ENCODE measurements around the gene ENDOV. TPM values are rescaled to one million over a fixed set of nuclear protein-coding genes. Genes with fewer than 3 reads are reported as not detected.

The ENDOV gene
- total RNA-seq, 2 donors from 2014 or later = 27.3 to 46.7 TPM

DNA sequence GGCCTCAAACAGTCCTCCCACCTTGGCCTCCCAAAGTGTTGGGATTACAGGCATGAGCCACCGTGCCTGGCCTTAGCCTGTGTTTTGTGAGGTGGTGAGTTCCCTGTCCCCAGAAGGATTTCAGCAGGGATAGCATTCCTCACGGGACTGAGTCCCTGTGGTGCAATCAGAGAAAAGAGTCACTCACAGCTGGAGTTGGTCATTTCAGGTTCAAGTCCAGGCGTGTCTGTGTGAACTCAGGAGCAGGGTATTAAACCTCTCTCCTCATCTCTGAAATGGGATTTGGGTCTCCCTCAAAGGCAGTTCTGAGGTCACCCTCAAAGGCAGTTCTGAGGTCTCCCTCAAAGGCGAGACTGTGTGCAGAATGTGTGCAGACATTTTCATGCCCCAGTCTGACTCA is 32.8 kb downstream of the ENDOV start:
- H3K36me3 ChIP-seq = no peaks in the 10 kb centered on the region
- H3K27ac ChIP-seq = no peak overlapping the region
- H3K4me1 ChIP-seq (ENCODE audit: control insufficient read depth in 1 of 2, low read depth in 2 of 2) = peaks cover 9 to 33% of the 10 kb centered on the region in 2 donors
- H3K9me3 ChIP-seq = no peaks in the 10 kb centered on the region
- TF ChIP-seq, protein P1, sequence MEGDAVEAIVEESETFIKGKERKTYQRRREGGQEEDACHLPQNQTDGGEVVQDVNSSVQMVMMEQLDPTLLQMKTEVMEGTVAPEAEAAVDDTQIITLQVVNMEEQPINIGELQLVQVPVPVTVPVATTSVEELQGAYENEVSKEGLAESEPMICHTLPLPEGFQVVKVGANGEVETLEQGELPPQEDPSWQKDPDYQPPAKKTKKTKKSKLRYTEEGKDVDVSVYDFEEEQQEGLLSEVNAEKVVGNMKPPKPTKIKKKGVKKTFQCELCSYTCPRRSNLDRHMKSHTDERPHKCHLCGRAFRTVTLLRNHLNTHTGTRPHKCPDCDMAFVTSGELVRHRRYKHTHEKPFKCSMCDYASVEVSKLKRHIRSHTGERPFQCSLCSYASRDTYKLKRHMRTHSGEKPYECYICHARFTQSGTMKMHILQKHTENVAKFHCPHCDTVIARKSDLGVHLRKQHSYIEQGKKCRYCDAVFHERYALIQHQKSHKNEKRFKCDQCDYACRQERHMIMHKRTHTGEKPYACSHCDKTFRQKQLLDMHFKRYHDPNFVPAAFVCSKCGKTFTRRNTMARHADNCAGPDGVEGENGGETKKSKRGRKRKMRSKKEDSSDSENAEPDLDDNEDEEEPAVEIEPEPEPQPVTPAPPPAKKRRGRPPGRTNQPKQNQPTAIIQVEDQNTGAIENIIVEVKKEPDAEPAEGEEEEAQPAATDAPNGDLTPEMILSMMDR (IDR thresholded peaks at IDR 0.05) = no peak
- H3K27me3 ChIP-seq (replicated peaks; ENCODE audit: insufficient read depth) = no peaks in the 10 kb centered on the region
- DNase-seq (ENCODE audit: low spot score) (no peak), ATAC-seq (ENCODE audit: insufficient number of reproducible peaks, low FRiP score, low read depth) (no peak)
- H3K4me3 ChIP-seq = no peak overlapping the region

DNA sequence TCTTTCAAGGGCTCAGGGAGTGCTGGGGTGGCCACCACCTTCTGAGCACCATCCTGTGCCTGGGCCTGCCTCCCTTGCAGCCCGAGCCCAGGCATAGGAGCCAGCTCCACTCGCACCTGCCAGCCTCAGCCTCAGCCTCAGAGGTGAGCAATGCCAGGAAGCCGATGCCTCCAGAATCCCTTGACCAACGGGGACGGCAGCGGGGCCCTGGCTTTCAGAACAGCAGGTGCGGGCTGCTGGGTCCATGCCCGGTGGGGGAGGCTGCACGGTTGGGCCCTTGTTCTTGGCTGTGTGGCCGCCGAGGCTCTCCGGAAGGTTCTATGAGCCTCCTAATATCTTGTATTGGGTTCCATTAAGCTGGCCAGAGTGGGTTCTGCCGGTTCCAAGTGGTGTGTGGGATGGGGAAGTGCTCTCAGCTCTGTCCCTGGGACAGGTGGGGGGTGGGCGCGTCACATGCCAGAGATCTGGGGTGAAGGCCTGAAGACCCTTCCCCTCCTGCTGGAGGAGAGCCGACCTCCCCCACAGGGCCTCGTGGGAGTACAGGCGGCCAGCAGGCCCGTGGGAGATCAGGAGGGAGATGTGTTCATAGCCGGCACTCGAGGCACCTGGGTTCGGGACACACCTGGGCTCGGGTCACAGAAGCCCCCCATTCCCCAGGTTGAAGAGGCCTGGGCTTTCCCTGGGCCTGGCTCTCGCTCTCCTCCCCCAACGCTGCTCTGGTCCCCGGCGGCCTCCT is 34.4 kb downstream of the ENDOV start:
- no peak for ATAC-seq (ENCODE audit: insufficient number of reproducible peaks, low FRiP score, low read depth)
- DNase-seq (ENCODE audit: low spot score) = no peak
- Histone ChIP-seq H3K4me1 (ENCODE audit: control insufficient read depth in 1 of 2, low read depth in 2 of 2) (peaks cover 13 to 41% of the 10 kb centered on the region in 2 donors), H3K9me3 (no peaks in the 10 kb centered on the region), H3K36me3 (no peaks in the 10 kb centered on the region), H3K27ac (peak overlapping the region; percentile 68 to 75), H3K27me3 (replicated peaks; ENCODE audit: insufficient read depth) (no peaks in the 10 kb centered on the region), H3K4me3 (no peak overlapping the region)
- TF ChIP-seq, protein P1 (IDR thresholded peaks at IDR 0.05) = no peak

DNA sequence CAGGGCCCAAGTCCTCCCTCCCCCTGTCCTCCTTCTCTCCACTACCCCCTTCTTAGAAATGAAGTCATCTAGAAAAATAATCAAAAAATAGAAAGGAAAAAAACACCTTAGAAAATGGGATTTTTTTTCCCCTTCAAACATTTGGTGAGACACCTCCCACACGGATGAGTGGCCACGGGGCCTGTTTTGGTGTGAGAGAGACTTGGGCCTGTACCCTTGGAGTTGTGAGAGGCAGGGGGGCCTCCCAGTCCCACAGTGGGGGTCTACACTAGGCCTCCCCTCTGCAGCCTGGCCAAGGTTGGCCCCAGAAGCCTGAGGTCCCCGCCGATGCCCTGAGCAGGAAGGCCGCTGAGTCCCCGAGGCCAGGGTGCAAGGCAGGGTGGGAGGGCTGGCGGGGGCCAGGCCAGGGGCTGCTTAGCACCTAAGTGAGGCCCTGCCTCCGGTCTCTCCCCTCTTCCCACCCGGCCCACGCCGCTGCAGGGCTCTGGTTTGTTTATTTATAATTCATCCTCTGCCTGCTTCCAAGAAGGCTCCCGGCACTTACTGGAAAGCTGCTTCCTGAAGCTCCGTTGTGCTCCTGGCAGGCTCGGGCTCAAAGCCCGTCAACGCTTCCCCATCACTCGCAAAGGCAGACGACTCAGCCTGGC is 35.1 kb downstream of the ENDOV start:
- TF ChIP-seq, protein P1 (IDR thresholded peaks at IDR 0.05) = no peak
- DNase-seq (ENCODE audit: low spot score) = no peak

DNA sequence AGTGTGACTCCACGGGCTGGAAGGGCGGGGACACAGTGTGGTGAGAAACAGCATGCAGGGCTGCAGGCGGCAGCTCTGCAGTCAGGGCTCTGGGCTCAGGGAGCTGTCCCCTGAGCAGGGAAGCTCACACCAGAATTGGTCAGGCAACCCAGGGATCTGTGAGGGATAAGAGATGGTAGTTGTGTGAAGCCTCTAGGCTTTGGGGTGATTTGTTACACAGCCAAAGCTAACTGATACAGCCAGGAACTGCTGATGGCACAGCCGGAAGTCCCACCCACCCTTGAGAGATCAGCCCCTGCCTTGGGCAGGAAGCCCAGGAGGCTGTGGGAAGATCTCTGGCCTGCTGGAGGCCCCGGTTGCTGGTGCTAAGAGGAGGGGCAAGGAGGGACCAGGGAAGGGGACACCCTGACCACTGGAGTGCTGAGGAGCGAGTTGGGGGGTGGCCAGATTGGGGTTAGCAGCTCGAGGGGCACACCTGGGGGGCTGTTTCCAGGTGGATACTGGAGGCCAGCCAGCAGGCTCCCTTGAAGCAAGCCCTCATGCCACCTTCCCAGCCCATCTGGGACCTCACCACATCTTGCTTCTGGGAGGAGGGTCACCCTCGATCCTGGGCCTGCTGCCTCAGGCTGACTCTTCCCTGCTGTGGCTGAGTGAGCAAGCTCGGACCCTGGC is 36.3 kb downstream of the ENDOV start:
- no peaks in the 10 kb centered on the region for H3K36me3 ChIP-seq
- peaks cover 19 to 49% of the 10 kb centered on the region in 2 donors for H3K4me1 ChIP-seq (ENCODE audit: control insufficient read depth in 1 of 2, low read depth in 2 of 2)
- DNase-seq (ENCODE audit: low spot score) (no peak), ATAC-seq (ENCODE audit: insufficient number of reproducible peaks, low FRiP score, low read depth) (no peak)
- TF ChIP-seq, protein P1 (IDR thresholded peaks at IDR 0.05) = no peak
- H3K4me3 ChIP-seq = no peak overlapping the region
- no peaks in the 10 kb centered on the region for H3K9me3 ChIP-seq
- no peaks in the 10 kb centered on the region for H3K27me3 ChIP-seq (replicated peaks; ENCODE audit: insufficient read depth)
- peak overlapping the region; percentile 68 to 75 for H3K27ac ChIP-seq

More for the DNA sequence above, 35.1 kb downstream of the ENDOV start:
- no peaks in the 10 kb centered on the region for H3K9me3 ChIP-seq
- no peak for ATAC-seq (ENCODE audit: insufficient number of reproducible peaks, low FRiP score, low read depth)
- no peaks in the 10 kb centered on the region for H3K36me3 ChIP-seq
- no peak overlapping the region for H3K4me3 ChIP-seq
- peaks cover 13 to 41% of the 10 kb centered on the region in 2 donors for H3K4me1 ChIP-seq (ENCODE audit: control insufficient read depth in 1 of 2, low read depth in 2 of 2)
- H3K27ac ChIP-seq = peak overlapping the region; percentile 68 to 75
- H3K27me3 ChIP-seq (replicated peaks; ENCODE audit: insufficient read depth) = no peaks in the 10 kb centered on the region

Measured in thoracic aorta (tissue), 2 donors.